IMR-90 (cell line): Measurements from ENCODE around the gene EID1.

ENCODE experiments used
- MAFK ChIP-seq: IDR thresholded peaks from 2 replicates; pipeline ENCODE4 v1.6.1; 2012; ENCODE audit warnings: low read depth, low read length, improper control_type of control experiment
- MXI1 ChIP-seq: IDR thresholded peaks from 2 replicates; pipeline ENCODE4 v1.6.1; 2012; ENCODE audit warnings: low read depth, mild to moderate bottlenecking, low read length, moderate library complexity, borderline replicate concordance
- POLR2A ChIP-seq: IDR thresholded peaks from 2 replicates; pipeline ENCODE4 v1.6.1; 2012; ENCODE audit warnings: mild to moderate bottlenecking, low read depth, low read length
- USF2 ChIP-seq: fragments of 150-350 bp; IDR thresholded peaks from 2 replicates; pipeline ENCODE4 v1.6.1; 2017; ENCODE audit warnings: mild to moderate bottlenecking, antibody characterized with exemption, low read length, low read depth
- TF ChIP-seq, protein P1 (sequence below): conservative IDR thresholded peaks from 2 replicates; pipeline ENCODE4 v1.5.1; 2012; ENCODE audit warnings: mild to moderate bottlenecking, low read depth, low read length, improper control_type of control experiment

DNA sequence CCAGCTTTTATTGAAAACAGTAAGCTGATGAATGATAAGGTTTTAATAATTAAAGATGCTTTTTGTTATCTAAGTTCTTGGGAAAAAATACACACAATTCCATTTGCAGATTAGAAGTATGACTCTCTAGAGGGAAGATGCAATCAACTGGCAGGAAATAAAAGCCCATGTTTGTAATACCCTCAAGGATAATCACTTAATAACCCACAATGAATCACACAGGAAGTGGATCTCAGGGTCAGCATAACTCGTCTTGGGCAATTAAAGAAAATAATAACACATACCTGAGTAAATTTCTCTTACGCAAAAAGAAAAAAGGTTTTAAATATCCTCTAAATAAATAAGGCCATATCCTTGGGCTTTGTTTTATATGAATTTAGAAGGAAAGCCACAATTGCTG lies 9.4 kb upstream of the EID1 start:
- TF ChIP-seq POLR2A: no peak
- no peak for TF ChIP-seq MXI1
- TF ChIP-seq, protein P1, sequence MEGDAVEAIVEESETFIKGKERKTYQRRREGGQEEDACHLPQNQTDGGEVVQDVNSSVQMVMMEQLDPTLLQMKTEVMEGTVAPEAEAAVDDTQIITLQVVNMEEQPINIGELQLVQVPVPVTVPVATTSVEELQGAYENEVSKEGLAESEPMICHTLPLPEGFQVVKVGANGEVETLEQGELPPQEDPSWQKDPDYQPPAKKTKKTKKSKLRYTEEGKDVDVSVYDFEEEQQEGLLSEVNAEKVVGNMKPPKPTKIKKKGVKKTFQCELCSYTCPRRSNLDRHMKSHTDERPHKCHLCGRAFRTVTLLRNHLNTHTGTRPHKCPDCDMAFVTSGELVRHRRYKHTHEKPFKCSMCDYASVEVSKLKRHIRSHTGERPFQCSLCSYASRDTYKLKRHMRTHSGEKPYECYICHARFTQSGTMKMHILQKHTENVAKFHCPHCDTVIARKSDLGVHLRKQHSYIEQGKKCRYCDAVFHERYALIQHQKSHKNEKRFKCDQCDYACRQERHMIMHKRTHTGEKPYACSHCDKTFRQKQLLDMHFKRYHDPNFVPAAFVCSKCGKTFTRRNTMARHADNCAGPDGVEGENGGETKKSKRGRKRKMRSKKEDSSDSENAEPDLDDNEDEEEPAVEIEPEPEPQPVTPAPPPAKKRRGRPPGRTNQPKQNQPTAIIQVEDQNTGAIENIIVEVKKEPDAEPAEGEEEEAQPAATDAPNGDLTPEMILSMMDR: no peak
- TF ChIP-seq USF2: no peak
- TF ChIP-seq MAFK: no peak
